MCF 10A (cell line): ENCODE measurements around the gene WNT7A. TPM values are rescaled to one million over a fixed set of nuclear protein-coding genes. Genes with fewer than 3 reads are reported as not detected.

Experiments used
- BruUV-seq: library from RNA; stranded (reverse); fragments of 400-500 nt; replicated peaks from 2 replicates; lab custom pipeline; 2021; lab: Mats Ljungman, UMichigan
- CTCF ChIA-PET: fragments of 300-600 bp; sonication (Branson Sonifier 250); formaldehyde crosslinking; extraction: SDS; loops from one replicate; lab custom pipeline; 2021; ENCODE audit warnings: antibody characterized with exemption, inconsistent platforms; lab: Yijun Ruan, JAX
- POLR2A ChIA-PET: fragments of 300-600, 350-650 bp; sonication (Branson Sonifier 250); formaldehyde crosslinking; extraction: SDS; loops from one replicate; lab custom pipeline; 2020; ENCODE audit warnings: antibody characterized with exemption, inconsistent platforms; lab: Yijun Ruan, JAX
- DNase-seq: peaks from one replicate; pipeline ENCODE4 v3.0.0-alpha.2; 2018; ENCODE audit not compliant: unreplicated experiment
- H3K27ac Mint-ChIP-seq: one replicate; pipeline ENCODE4 v1.8.0; 2022; ENCODE audit warnings: mild to moderate bottlenecking, low read depth, mixed read lengths; ENCODE audit not compliant: unreplicated experiment
- H3K27me3 Mint-ChIP-seq: one replicate; pipeline ENCODE4 v1.8.0; 2022; ENCODE audit warnings: mixed read lengths; ENCODE audit not compliant: insufficient read depth, unreplicated experiment
- H3K36me3 Mint-ChIP-seq: one replicate; pipeline ENCODE4 v1.8.0; 2022; ENCODE audit warnings: mild to moderate bottlenecking, moderate library complexity, mixed read lengths; ENCODE audit not compliant: insufficient read depth, unreplicated experiment
- H3K4me1 Mint-ChIP-seq: one replicate; pipeline ENCODE4 v1.8.0; 2022; ENCODE audit warnings: mixed read lengths; ENCODE audit not compliant: insufficient read depth, unreplicated experiment
- H3K4me3 Mint-ChIP-seq: one replicate; pipeline ENCODE4 v1.8.0; 2022; ENCODE audit warnings: mild to moderate bottlenecking, moderate library complexity, mixed read lengths; ENCODE audit not compliant: unreplicated experiment
- H3K9me3 Mint-ChIP-seq: one replicate; pipeline ENCODE4 v1.8.0; 2022; ENCODE audit warnings: mixed read lengths; ENCODE audit not compliant: unreplicated experiment
- intact Hi-C: fragments of 100-400 bp; cut with micrococcal nuclease; formaldehyde crosslinking; loops from 2 replicates; pipeline ENCODE4 v1.14.1; 2022
- total RNA-seq: library from RNA; stranded (reverse); gene quantifications from 2 replicates; pipeline ENCODE4 v1.2.3, GENCODE V29; 2022
- TF ChIP-seq, protein P1 (sequence below): fragments of 200-600 bp; IDR thresholded peaks from one replicate; pipeline ENCODE4 v1.8.0; 2022; ENCODE audit warnings: antibody characterized with exemption, mild to moderate bottlenecking; ENCODE audit not compliant: unreplicated experiment

The WNT7A gene
- total RNA-seq, 1 experiment from 2014 or later: 0.47 TPM

DNA sequence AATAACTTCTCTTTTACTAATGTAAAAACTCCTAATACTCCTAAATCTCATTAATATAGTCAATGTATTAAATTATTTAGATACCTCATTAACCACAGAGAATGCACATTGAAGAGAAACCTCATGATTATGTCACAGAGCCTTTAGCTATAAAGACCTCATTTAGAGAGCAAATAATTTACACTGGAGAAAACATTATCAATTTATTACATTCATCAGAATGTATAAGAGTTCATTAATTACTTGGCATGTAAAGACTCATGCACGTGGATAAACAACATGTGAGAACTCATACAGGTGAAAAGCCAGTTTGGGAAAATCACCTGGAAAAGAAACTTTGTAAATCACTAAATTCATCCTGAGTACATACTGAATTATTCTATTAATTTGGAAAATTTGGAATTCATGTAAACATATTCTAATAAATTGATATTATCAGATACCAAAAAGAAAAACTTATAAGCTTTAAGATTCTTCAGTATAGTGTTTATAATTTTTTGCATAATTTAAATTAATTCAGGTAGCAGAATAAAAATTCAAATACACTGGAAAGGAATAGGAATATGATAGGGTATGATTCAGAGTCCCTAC, 22.9 kb upstream of the WNT7A start:
- TF ChIP-seq, protein P1, sequence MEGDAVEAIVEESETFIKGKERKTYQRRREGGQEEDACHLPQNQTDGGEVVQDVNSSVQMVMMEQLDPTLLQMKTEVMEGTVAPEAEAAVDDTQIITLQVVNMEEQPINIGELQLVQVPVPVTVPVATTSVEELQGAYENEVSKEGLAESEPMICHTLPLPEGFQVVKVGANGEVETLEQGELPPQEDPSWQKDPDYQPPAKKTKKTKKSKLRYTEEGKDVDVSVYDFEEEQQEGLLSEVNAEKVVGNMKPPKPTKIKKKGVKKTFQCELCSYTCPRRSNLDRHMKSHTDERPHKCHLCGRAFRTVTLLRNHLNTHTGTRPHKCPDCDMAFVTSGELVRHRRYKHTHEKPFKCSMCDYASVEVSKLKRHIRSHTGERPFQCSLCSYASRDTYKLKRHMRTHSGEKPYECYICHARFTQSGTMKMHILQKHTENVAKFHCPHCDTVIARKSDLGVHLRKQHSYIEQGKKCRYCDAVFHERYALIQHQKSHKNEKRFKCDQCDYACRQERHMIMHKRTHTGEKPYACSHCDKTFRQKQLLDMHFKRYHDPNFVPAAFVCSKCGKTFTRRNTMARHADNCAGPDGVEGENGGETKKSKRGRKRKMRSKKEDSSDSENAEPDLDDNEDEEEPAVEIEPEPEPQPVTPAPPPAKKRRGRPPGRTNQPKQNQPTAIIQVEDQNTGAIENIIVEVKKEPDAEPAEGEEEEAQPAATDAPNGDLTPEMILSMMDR: no peak
- H3K9me3 Mint-ChIP-seq: peaks cover 38% of the 10 kb centered on the region
- H3K27ac Mint-ChIP-seq: no peak overlapping the region
- intact Hi-C loops: no loop called here
- H3K4me3 Mint-ChIP-seq: no peak overlapping the region
- DNase-seq: no peak
- POLR2A ChIA-PET: interaction anchor here (1.1 kb wide), 1 partner anchor 202 kb away, joined by 3 read pairs; no protein-coding TSS in a partner anchor
- H3K36me3 Mint-ChIP-seq: peaks cover 5% of the 10 kb centered on the region
- H3K27me3 Mint-ChIP-seq: no peaks in the 10 kb centered on the region
- no peaks in the 10 kb centered on the region for H3K4me1 Mint-ChIP-seq
- no TSS peak for BruUV-seq
- CTCF ChIA-PET: interaction anchor here (1.1 kb wide), 1 partner anchor 302 kb away, joined by 3 read pairs; no protein-coding TSS in a partner anchor

DNA sequence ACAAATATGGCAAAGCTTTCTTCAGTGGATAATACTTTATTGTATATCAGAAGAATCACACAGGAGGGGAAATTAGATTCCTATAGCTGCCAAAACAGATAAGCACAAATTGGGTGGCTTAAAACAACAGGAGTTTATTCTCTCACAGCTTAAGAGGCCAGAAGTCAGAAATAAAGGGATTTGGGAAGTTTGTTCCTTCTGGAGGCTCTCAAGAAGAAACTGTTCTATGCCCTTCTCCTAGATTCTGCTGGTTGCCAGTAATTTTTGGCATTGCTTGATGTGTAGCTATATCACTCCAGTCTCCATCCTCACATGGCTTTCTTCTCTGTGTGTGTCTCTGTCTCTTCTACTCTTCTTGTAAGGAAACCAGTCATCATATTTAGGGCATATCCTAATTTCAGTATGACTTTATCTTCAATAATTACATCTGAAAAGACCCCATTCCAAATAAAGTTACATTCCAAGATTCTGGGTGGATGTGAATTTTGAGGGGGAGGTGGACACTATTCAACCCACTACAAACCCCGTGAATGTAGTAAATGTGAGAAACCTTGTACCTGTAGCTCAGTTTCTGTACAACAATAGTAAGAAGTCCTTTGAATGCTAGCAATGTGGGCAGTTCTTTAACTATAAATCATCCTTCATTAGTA, 22.2 kb upstream of the WNT7A start:
- peaks cover 6% of the 10 kb centered on the region for H3K36me3 Mint-ChIP-seq
- no peaks in the 10 kb centered on the region for H3K27me3 Mint-ChIP-seq
- TF ChIP-seq, protein P1: no peak
- no peak for DNase-seq
- no TSS peak for BruUV-seq
- intact Hi-C loops: no loop called here
- H3K9me3 Mint-ChIP-seq: peaks cover 38% of the 10 kb centered on the region
- no peaks in the 10 kb centered on the region for H3K4me1 Mint-ChIP-seq
- no peak overlapping the region for H3K27ac Mint-ChIP-seq
- CTCF ChIA-PET: interaction anchor here (0.9 to 1.3 kb wide), 2 partner anchors 16 to 301 kb away, joined by 4 to 12 read pairs; no protein-coding TSS in a partner anchor
- POLR2A ChIA-PET: interaction anchor here (1.1 to 1.5 kb wide), 2 partner anchors 202 to 276 kb away, joined by 3 to 5 read pairs; partner anchors contain the start of genes LSM3 and XPC
- H3K4me3 Mint-ChIP-seq: no peak overlapping the region

DNA sequence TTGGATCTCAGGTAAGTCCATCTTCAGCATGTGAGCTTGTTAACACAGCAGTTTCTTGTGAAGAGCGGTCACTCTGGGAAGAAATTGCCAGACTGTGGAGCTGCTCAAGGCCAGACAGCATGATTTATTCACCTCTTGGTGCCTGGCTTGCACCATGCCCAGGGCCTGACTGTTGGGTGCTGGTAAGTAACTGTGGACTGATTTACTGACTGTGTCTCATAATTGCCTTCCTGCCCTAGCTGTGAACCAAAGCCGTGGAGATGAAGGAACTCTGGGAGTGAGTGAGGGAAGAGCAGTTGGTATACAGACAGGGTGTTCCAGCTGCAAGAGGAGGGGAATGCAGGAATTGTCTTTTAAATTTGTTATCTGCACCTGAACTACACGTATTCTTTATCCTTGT, 18.5 kb upstream of the WNT7A start:
- no peak for DNase-seq
- Mint-ChIP-seq H3K36me3 (peaks cover 13% of the 10 kb centered on the region), H3K27ac (no peak overlapping the region), H3K4me1 (no peaks in the 10 kb centered on the region), H3K27me3 (no peaks in the 10 kb centered on the region), H3K4me3 (no peak overlapping the region), H3K9me3 (peaks cover 18% of the 10 kb centered on the region)
- ChIA-PET CTCF (interaction anchor here (0.7 to 5.0 kb wide), 5 partner anchors 10 to 224 kb away, joined by 3 to 80 read pairs (median 5); partner anchors contain the start of genes CHCHD4 and TMEM43), POLR2A (no interaction called here)
- no TSS peak for BruUV-seq
- intact Hi-C loops: loop anchor here (5.0 to 10.0 kb wide), 2 partner anchors 304 to 646 kb away; partner anchors contain the start of gene GRIP2
- TF ChIP-seq, protein P1: no peak
